ENCODE measurements around the gene POLR2L.

DNA sequence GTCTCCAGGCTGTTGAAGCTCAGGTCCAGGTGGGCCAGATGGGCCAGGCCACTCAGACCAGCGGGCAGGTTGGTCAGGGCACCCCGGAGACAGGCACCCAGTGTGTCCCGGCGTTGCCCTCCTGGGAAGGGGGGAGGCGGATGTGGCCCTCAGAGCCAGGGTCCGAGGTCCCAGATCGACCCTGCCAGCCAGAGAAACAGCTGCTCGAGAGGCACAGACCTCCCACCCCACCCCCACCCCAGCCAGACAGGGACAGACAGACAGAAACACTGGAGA lies 38.9 kb downstream of the POLR2L start:
- TF ChIP-seq EZH2 (IDR thresholded peaks at IDR 0.05; ENCODE audit: borderline replicate concordance, insufficient read depth, low read depth, low read length, poor library complexity, severe bottlenecking): no peak
- TF ChIP-seq, protein P1, sequence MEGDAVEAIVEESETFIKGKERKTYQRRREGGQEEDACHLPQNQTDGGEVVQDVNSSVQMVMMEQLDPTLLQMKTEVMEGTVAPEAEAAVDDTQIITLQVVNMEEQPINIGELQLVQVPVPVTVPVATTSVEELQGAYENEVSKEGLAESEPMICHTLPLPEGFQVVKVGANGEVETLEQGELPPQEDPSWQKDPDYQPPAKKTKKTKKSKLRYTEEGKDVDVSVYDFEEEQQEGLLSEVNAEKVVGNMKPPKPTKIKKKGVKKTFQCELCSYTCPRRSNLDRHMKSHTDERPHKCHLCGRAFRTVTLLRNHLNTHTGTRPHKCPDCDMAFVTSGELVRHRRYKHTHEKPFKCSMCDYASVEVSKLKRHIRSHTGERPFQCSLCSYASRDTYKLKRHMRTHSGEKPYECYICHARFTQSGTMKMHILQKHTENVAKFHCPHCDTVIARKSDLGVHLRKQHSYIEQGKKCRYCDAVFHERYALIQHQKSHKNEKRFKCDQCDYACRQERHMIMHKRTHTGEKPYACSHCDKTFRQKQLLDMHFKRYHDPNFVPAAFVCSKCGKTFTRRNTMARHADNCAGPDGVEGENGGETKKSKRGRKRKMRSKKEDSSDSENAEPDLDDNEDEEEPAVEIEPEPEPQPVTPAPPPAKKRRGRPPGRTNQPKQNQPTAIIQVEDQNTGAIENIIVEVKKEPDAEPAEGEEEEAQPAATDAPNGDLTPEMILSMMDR (IDR thresholded peaks at IDR 0.05): no peak
